Measurements from ENCODE around the gene TM4SF5. TPM values are rescaled to one million over a fixed set of nuclear protein-coding genes. Genes with fewer than 3 reads are reported as not detected.

The TM4SF5 gene
- total RNA-seq, 1 donor, result not detected

DNA sequence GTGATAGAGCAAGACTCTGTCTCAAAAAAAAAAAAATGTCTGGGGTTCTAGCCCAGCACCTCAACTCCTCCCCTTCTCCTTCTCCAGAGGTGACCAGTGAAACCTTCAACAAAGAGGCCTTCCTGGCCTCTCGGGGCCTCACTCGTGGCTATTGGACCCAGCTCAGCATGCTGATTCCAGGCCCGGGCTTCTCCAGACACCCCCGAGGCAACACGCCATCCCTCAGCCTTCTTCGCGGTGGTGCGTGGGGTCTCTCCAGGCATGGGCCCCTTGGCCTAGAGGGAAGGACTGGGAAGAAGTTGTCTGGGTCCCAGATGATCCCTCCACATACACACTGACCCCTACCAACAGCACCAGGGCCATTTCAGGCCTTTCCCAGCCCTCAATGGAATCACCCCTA lies 28.5 kb upstream of the TM4SF5 start:
- TF ChIP-seq CTCF (IDR thresholded peaks at IDR 0.05; ENCODE audit: extremely low read depth, low read depth, low read length), result no peak
- Histone ChIP-seq H3K36me3 (ENCODE audit: insufficient read depth, low read length) (no peaks in the 10 kb centered on the region), H3K9me3 (ENCODE audit: low read depth, low read length) (no peaks in the 10 kb centered on the region), H3K4me3 (ENCODE audit: insufficient read depth, low read length) (no peak overlapping the region), H3K79me2 (ENCODE audit: insufficient read depth, low read length) (no peaks in the 10 kb centered on the region), H2AFZ (ENCODE audit: low read length) (no peak overlapping the region), H3K27me3 (ENCODE audit: insufficient read depth, low read length) (peaks cover 27% of the 10 kb centered on the region), H3K27ac (ENCODE audit: low read depth, low read length) (no peak overlapping the region), H3K4me2 (ENCODE audit: insufficient read depth, low read length) (no peak overlapping the region), H4K20me1 (ENCODE audit: insufficient read depth, low read length) (no peaks in the 10 kb centered on the region), H3K4me1 (ENCODE audit: insufficient read depth, low read length) (peaks cover 10% of the 10 kb centered on the region)
- DNase-seq (ENCODE audit: insufficient read length, low spot score, missing footprints), result no peak

GRCh38 chr17:4743898-4744297 lies 27.8 kb upstream of the TM4SF5 start:
- no peak for DNase-seq (ENCODE audit: insufficient read length, low spot score, missing footprints)
- peaks cover 27% of the 10 kb centered on the region for H3K27me3 ChIP-seq (ENCODE audit: insufficient read depth, low read length)
- TF ChIP-seq CTCF (IDR thresholded peaks at IDR 0.05; ENCODE audit: extremely low read depth, low read depth, low read length), result no peak

DNA sequence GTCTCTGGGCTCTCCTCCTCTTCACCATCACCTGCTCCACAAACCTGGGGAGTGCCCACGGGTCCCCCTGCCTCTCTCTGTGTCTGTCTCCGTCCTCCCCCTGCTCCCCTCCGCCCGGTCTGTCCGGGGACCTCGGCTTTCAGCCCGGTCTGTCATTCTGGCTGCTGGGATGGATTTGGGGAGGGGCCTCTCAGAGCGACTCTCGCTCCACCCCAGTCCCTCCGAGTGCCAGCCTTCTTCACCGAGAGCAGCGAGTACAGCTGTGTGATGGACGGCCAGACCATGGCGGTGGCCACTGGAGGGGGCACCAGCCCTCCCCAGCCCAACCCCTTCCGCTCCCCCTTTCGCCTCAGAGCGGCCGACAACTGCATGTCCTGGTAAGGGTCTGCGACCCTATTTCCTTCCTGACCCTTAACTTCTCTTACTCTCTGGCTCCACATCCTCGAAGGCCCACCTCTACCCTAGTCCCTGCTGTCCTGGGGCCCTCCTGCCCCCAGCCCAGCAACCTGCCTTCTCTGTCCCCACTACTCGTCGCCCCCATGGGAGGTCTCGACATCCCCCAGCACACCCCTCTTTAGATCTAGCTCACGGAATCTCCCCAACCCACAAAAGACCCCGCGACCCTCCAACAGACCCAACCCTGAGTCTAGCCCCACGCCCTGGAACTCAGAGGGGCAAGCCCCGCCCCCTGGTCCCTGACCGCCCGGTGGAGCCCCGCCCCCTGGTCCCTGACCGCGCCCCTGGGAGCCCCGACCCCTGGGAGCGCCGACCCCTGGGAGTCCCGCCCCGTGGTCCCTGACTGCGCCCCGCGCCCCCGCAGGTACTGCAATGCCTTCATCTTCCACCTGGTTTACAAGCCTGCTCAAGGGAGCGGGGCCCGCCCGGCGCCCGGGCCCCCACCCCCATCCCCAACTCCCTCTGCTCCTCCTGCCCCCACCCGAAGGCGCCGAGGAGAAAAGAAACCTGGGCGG lies 26.4 kb upstream of the TM4SF5 start:
- H3K4me3 ChIP-seq (ENCODE audit: insufficient read depth, low read length), result no peak overlapping the region
- no peaks in the 10 kb centered on the region for H3K79me2 ChIP-seq (ENCODE audit: insufficient read depth, low read length)
- H3K9me3 ChIP-seq (ENCODE audit: low read depth, low read length), result no peaks in the 10 kb centered on the region
- H2AFZ ChIP-seq (ENCODE audit: low read length), result no peak overlapping the region
- no peak overlapping the region for H3K4me2 ChIP-seq (ENCODE audit: insufficient read depth, low read length)
- TF ChIP-seq CTCF (IDR thresholded peaks at IDR 0.05; ENCODE audit: extremely low read depth, low read depth, low read length), result no peak
- no peaks in the 10 kb centered on the region for H4K20me1 ChIP-seq (ENCODE audit: insufficient read depth, low read length)
- DNase-seq (ENCODE audit: insufficient read length, low spot score, missing footprints), result no peak
- no peak overlapping the region for H3K27ac ChIP-seq (ENCODE audit: low read depth, low read length)
- no peaks in the 10 kb centered on the region for H3K4me1 ChIP-seq (ENCODE audit: insufficient read depth, low read length)
- H3K36me3 ChIP-seq (ENCODE audit: insufficient read depth, low read length), result no peaks in the 10 kb centered on the region
- peaks cover 31% of the 10 kb centered on the region for H3K27me3 ChIP-seq (ENCODE audit: insufficient read depth, low read length)

More at GRCh38 chr17:4743898-4744297, 27.8 kb upstream of the TM4SF5 start:
- Histone ChIP-seq H3K36me3 (ENCODE audit: insufficient read depth, low read length) (no peaks in the 10 kb centered on the region), H3K4me2 (ENCODE audit: insufficient read depth, low read length) (no peak overlapping the region), H4K20me1 (ENCODE audit: insufficient read depth, low read length) (no peaks in the 10 kb centered on the region), H3K9me3 (ENCODE audit: low read depth, low read length) (no peaks in the 10 kb centered on the region), H3K4me3 (ENCODE audit: insufficient read depth, low read length) (no peak overlapping the region), H3K4me1 (ENCODE audit: insufficient read depth, low read length) (peaks cover 4% of the 10 kb centered on the region), H3K27ac (ENCODE audit: low read depth, low read length) (no peak overlapping the region), H3K79me2 (ENCODE audit: insufficient read depth, low read length) (no peaks in the 10 kb centered on the region), H2AFZ (ENCODE audit: low read length) (no peak overlapping the region)

DNA sequence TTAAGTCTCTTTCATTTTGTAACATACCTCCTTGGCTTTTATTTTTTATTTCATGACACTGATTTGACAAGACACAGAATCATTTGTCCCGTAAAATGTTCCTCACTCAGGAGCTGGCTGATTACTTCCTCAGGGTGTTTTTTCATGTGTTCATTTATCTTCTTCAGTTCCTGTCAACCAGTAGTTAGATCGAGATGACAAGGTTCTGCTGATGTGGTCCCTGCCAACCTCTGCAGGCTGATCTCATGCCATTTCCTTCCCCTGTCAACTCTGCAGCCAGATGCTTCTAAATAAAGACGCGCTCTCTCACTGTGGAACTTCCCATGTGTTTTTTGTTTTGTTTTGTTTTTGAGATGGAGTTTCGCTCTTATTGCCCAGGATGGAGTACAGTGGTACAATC lies 23.8 kb upstream of the TM4SF5 start:
- no peak for DNase-seq (ENCODE audit: insufficient read length, low spot score, missing footprints)
- Histone ChIP-seq H2AFZ (ENCODE audit: low read length) (no peak overlapping the region), H3K4me1 (ENCODE audit: insufficient read depth, low read length) (no peaks in the 10 kb centered on the region), H3K4me3 (ENCODE audit: insufficient read depth, low read length) (no peak overlapping the region), H3K27me3 (ENCODE audit: insufficient read depth, low read length) (peaks cover 44% of the 10 kb centered on the region), H3K4me2 (ENCODE audit: insufficient read depth, low read length) (no peak overlapping the region), H3K79me2 (ENCODE audit: insufficient read depth, low read length) (no peaks in the 10 kb centered on the region), H3K27ac (ENCODE audit: low read depth, low read length) (no peak overlapping the region), H4K20me1 (ENCODE audit: insufficient read depth, low read length) (no peaks in the 10 kb centered on the region), H3K36me3 (ENCODE audit: insufficient read depth, low read length) (no peaks in the 10 kb centered on the region), H3K9me3 (ENCODE audit: low read depth, low read length) (no peaks in the 10 kb centered on the region)
- TF ChIP-seq CTCF (IDR thresholded peaks at IDR 0.05; ENCODE audit: extremely low read depth, low read depth, low read length), result no peak

Measured in osteoblast (primary cell).